HTERT RPE-1 (cell line): ENCODE measurements around the gene NLRP4.
"Not testable (repeated sequence)": the region's sequence is repeated elsewhere in the genome, so short reads cannot be mapped to it uniquely, and the experiment has no call there.

Source experiments
- in situ Hi-C: fragments of 300-500 bp; cut with MboI; formaldehyde crosslinking; loops from 4 replicates; pipeline ENCODE4 v1.14.3; 2020; ENCODE audit warnings: low sequenced_read_pairs

Gene NLRP4

DNA sequence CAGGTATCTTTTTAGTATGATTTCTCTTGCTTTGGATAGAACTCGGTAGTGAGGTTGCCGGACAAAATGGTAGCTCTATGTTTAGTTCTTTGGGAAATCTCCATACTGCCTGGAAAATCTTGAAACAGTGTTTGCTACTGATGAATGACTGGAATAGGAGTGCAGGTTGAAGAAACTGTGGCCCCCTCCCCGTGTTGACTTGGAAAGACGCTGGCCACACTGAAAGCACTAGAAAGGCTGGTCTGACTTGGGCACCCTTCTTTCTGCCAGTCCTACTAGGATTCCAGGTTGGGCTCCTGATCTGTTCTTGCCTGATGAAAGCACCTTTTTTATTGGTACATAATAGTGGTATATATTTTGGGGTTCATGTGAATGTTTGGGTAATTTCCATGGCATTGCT, 46.3 kb downstream of the NLRP4 start:
- in situ Hi-C loops: no loop called here

DNA sequence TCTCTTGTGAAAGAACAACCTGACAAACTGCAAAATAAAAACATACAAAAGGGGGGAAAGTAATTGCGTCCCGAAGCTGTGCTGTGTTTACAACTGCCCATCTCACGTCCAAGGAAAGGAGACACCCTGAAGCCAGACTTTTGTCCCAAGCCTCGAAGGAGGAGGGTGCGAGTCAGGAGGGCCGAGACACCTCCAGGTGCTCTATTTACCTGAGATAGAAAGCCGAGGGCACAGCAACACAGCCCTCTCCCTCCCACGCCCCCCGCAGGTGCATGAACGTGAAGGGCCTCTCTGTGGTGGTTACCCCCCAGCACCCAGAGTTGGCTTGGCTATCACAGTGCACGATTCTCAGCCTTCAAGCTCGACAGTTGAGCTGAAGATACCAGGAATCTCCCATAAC, 62.6 kb downstream of the NLRP4 start:
- in situ Hi-C loops: no loop called here

DNA sequence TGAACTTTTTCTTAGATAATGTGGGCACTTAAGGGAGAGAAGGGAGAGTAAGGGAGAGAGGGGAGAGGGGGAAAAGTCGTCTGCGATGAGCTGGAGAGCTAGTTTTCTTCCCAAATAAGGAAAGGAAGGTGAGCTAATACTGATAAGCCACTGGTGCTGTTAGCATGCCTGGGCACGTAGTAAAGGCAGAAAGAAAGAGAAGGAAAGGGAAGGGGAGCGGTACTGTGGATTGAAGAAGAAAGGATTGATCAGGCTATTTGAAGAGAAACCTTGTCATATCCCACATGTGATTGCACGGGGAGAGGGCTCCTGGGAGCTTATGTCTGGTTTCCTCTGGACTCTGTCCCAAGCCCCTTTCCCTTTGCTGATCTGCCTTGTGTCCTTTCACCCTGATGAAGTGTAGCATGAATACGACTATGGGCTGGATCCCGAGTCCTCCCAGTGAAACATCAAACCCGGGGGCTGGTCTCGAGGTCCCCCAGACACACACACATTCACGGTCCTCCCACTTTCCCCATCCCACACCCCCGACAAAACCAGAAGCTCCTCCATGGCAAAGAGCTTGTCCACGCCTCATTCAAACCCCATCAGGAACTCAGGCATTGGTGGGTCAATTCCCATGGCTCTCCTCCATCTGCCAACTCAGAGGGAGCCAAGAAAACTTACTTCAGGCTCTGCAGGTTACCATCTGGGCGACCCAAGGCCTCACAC, 65.2 kb downstream of the NLRP4 start:
- in situ Hi-C loops: no loop called here

DNA sequence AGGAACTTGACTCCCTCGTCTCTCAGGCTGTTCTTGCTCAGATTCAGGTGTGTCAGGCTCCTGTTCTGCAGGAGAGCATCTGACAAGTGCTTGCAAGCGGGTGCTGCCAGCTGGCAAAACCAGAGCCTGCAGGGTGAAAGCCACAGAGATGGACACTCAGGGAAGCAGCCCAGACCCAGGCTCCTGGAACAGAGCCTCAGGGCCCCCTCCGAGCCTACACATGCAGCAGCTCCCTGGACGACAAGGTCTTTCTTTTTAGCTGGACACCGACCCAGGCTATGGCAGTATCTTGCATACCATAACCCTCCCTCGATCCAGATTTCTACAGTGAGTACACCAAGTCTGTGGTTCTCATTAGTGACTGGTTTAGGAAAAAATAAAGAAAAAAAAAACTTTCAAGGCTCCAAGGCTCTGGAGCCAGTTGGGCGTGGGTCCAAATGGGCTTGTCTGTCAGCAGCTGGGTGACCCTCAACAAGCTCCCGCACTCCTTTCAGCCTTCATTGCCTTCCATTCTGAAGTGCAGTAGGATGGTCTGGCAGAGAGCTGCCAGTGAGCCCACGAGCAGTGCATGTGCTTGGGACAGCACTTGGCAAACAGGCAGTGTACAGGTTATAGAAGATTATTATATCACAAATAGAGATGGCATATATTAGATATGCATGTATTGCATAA, 65.9 kb downstream of the NLRP4 start:
- in situ Hi-C loops: no loop called here

DNA sequence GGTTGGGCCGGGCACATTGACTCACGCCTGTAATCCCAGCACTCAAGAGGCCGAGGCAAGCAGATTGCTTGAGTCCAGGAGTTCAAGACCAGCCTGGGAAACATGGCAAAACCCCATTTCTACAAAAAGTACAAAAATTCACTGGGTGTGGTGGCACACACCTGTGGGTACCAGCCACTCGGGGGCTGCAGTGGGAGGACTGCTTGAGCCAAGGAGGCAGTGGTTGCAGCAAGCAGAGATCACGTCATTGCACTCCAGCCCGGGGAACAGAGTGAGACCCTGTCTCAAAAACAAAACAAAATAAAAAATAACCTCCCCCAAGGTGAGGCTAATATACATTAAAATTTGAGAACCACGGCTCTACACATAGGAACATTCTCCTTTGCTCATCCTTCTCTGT, 70.9 kb downstream of the NLRP4 start:
- in situ Hi-C loops: no loop called here

DNA sequence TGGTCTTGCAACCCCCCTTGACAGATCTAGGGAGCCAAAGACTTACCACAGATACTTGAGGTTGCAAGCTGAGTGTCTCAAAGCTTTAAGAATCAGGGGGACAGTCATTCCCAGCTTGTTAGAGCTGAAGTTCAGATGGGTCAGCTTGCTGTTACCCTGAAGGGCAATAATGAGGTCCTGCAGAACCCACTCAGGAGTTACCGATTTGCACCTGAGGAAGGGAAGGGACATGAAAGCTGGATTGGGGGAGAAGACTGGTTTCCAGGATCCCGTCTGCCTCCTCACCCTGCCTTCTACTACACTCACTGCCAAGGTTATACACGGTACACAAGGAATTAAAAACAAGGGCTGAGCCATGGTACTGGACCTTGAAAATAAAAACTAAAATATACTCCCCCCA, 71.4 kb downstream of the NLRP4 start:
- in situ Hi-C loops: no loop called here

DNA sequence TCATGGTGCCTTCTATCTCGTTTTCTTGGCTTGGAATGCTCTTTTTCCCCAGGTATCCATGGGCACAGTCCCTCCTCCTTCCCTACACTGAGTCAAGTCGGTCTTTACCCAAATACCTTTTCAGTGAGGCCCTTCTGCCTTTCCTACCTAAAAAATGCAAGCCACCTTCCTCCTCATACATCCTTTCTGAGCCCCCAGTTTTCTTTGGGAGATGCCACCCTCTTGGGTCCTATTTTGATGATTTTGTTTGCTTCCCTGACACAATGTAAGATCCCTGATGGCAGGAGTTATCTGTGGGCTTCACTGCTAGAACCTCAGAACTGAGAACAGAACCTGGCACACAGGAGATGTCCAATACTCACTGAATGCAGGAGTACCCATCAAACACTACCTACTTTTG, 73.5 kb downstream of the NLRP4 start:
- in situ Hi-C loops: no loop called here

DNA sequence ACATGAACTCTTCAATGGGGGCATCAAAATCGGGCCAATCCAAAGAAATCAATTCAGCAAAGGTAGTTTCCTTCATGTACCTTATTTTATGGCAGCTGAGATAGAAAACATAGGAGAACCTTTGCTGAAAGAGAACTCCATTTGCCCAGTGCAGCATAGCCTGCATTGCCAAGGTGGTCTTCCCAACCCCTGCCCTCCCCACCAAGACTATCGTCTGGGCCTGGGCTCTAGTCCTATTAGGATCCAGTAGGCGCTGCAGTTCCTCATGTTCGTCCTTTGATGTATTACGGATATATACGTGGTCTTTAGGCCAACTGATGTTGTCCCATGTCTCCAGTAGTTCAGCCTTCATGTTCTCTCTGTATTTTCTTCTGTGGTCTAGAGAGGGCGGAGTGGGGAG, 76.6 kb downstream of the NLRP4 start:
- in situ Hi-C loops: no loop called here

DNA sequence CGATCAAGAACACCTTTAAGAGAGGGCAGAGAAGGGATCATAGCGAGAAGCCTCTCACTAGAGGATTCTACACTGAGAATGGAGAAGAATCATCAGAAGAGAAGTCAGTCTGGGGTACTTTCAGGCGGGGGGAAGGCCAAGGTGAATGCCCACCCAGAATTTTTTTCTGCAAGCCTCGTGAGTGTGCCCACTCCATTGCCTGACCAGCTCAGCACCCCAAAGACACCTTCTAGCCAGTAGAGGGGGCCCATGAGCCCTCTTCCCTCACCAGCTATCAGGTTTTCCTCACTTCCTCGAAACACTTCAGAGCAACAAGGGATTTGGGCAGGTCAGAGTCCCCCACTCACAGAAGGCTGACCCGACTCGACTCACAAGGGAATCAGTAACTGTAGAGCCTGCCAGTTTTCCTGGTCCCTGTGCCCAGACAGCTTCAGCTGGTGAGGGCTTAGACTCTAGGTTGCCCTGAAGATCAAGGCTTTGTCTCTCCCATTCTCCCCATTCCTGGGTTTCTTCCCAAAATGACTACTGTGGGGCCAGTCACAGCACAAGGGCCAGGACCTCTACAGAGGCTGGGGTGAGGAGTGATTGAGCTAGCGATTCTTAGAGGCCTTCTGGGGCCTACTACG, 77.4 kb downstream of the NLRP4 start:
- in situ Hi-C loops: no loop called here

DNA sequence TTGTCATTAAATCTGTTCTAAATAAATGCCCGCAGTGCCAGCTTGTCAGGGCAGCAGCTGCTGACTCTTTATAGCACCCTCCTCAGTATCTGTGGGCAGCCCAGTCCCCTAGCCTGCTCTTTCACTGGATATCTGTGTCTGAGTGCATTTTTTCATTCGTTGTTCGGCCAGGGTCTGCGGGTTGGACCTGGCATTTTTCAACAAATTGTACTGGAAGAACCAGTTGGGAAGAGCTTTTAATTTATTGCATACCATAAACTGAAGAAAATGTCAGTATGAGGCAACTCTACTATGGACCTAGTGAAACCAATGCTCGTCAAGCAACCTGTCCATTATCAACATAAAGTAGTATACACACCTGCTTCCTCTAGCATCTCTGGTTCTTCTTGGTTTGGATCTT, 87.2 kb downstream of the NLRP4 start:
- in situ Hi-C loops: no loop called here

DNA sequence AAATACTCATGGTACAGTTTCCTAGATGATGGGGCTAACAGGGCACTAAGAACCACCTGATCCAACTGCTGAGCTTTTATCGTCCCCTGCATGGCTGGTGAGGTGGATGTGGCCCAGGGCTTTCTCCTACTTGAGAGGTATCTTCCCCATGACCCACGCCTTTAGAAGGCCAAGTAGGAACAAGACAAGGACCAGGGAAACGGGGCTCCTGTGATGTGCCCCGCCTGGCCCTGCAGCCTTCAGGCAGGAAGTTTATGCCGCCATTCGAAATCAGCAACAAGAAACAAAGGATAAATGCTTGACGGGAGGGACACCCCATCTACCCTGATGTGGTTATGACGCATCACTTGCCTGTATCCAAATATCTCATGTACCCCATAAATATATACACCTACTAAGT, 91.7 kb downstream of the NLRP4 start:
- in situ Hi-C loops: no loop called here

DNA sequence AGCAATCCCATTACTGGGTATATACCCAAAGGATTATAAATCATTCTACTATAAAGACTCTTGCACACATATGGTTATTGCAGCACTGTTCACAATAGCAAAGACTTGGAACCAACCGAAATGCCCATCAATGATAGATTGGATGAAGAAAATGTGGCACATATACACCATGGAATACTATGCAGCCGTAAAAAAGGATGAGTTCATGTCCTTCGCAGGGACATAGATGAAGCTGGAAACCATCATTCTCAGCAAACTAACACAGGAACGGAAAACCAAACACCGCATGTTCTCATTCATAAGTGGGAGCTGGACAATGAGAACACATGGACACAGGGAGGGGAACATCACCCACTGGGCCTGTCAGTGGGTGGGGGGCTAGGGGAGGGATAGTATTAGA, 92.9 kb downstream of the NLRP4 start:
- in situ Hi-C loops: not testable (repeated sequence)

DNA sequence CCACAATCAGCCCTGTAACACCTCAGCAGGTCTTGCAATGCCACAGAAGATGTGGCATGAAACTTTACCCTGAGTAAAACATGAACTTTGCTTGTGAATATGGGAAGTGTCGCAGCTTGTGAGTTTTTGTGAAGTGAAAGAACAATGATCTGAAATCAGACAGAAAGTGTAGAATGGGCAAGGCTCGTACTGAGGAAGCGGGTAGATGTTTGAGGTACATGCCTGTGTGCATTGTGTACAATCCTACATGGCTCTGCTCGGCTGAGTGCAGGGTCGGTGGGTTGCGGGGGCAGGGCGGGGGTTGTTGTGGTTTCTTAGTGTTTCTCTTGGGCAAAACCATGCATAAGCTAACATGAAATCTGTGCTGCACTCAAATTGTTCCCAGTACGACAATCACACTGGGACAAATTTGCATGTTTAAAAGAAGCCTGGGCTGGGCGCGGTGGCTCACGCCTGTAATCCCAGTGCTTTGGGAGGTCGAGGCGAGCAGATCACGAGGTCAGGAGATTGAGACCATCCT, 94.7 kb downstream of the NLRP4 start:
- in situ Hi-C loops: no loop called here
